T-helper 22 cell (primary cell): ENCODE results near the gene DNAJB8.

Experiments
- DNase-seq: peaks from one replicate; pipeline ENCODE4 v3.0.0-alpha.2; 2020; ENCODE audit warnings: low read depth

The DNAJB8 gene

DNA sequence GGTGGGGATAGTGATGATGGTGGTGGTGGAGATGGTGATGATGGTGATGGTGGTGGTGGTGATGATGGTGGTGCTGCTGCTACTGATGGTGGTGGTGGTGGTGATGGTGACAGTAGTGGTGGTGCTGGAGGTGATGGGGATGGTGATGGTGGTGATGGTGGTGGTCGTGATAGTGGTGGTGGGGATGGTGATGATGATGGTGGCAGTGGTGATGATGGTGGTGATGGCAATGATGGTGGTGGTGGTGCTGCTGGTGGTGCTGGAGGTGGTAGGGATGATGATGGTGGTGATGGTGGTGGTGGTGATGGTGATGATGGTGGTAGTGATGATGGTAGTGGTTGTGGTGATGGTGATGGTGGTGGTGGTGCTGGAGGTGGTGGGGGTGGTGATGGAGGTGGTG, 21.3 kb downstream of the DNAJB8 start:
- DNase-seq = no peak

DNA sequence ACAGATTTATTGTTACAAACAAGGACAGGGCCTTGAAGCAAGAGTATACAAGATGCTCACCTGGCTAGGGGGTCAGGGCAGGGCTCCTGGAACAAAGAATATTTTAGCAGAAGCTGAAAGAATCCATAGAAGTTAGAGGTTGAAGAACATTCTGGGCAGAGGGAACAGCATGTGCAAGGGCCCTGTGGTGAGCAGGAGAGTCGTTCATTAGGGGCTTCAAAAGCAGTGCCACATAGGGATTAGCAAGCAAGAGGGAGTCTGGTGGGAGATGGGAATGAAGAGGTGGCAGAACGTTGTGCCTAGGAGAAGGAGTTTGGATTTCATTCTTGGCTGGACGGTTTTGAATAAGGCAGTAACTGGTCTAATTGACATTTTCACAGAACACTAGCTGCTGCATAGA, 22.9 kb downstream of the DNAJB8 start:
- DNase-seq = no peak

DNA sequence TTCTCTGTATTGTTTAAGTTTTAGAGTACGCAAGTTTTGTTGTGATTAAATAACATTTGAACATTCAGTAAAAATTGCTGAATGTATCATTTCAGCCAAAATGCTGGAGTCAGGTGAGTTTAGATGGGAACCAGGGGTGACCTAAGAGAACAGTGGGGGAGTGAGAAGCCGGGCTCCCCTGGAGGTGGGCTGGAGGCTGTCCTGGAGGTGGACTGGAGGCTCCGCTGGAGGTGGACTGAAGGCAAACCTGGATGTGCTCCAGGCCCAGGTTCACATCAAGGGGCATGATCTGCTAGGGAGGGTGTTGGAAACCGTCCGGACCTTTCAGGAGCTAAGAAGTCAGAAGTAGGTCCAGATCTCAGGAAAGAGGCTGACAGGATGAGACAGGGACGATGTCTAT, 23.7 kb downstream of the DNAJB8 start:
- no peak for DNase-seq

DNA sequence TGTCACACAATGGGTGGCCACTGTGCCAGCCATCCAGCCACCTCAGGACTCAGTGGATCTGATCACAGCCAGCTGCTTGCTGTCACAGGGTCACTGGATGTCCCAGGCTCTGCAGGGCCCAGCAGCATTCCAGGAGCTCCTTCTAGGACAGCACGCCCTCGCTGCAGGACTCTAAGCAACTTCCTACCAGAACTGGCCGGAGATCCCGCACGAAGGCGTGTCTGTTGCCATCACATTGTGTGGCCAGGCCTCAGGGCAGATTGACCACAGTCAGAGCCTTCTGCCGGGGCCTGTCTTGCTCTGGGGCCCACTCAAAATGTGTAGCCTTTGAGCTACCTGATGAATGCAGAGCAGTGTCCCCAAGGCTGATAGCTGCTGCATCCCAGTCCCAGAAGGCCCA, 24.6 kb downstream of the DNAJB8 start:
- no peak for DNase-seq

DNA sequence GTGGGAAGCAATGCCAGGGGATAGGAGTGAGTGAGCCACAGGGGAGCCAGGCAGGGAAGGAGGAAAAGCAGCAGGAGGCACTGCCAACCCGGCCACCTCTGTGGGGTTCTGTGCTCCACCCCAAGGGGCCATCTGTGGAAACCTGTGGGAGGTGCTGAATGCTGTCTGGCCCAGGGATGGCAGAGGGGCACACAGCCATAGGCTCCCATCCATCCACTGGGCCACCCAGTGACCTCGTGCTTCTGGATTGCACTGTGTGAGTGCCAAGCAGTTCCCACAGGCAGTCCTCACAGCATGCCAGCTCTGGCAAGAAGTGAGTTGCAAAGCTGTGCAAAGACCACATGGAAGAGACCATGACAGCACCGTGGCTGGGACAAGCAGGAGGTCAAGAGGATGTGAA, 27.5 kb downstream of the DNAJB8 start:
- no peak for DNase-seq

DNA sequence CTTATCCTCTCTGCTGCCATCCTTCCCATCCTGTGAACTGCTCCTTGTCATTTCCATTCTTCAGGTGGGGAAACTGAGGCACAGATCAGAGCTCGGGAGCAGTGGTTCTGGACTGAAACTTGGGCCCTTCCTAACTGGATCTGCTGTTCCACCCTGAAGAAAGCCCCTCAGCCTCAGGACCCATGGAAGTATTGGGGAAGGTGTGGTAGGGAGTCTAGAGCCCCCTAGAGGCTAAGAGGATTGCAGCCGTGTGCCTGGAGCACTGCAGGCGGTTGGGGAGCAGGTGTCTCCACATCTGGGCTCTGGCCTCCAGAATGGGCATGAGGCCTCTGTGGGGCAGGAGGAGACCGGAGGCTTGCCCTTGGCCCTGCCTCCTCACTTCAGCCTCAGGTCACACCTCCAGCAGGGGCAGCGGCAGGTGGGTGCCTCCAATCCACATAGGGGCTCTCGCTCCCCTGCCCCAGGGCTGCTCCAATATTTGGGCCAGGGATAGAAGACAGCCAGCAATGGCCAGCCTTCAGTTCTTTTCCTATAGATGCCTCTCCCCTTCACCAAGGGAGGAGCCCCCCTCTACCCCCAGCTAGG, 28.1 kb downstream of the DNAJB8 start:
- DNase-seq = no peak

DNA sequence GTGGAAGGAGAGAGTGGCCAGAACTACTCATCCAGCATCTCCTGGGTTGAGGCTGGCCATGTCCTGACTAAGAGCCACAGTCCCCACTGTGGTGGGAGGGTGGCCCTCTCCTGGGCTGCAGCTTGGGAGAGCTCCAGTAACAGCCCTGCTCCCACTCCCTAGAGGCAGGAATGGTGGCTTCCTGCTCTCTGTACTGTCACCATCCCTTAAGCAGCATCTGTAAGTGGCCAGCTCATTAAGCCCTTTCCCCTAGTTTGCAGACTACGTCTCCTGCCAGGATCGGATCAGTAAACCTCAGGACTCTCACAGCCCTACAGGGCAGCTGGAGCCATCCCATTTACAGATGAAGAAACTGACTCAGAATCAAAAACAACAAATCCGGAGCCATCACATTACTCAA, 30.5 kb downstream of the DNAJB8 start:
- no peak for DNase-seq

DNA sequence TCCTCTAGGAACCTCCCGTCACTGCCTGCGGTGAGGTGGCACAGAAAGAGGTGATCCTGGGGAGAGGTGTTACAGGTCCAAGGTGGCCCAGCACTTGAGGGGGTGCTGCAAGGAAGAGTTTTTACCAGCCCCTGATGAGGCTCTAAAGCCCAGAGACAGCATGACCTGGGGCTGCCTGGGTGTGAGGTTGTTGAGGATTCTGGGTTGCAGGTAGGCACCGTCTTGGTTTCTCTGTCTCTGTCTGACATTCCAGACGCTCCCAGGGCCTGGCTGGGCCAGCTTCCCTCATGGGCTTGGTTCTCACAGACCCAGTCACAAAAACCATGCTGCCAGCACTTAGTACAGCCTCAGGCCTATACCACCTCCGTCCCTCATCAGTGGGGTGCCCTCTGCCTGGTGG, 31.1 kb downstream of the DNAJB8 start:
- no peak for DNase-seq

DNA sequence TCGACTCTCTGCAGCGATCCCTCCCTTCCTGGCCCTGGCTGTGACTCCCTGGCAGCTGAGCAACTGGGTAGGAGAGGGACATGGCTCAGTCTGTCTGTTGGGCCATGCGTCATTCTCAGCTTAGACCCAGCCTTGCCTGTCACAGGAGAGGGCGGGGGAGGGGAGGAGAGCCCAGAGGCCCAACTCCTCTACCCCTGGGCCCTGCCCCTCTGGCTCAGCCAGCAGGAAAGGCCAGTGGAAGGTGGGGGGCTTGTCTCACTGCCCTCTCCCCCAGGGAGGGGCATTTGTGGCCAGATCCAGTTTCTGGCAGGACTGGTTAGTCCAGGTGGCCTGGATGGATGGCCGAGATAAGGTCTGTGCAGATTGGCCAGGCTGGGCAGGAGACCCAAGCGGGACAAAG, 31.6 kb downstream of the DNAJB8 start:
- no peak for DNase-seq

DNA sequence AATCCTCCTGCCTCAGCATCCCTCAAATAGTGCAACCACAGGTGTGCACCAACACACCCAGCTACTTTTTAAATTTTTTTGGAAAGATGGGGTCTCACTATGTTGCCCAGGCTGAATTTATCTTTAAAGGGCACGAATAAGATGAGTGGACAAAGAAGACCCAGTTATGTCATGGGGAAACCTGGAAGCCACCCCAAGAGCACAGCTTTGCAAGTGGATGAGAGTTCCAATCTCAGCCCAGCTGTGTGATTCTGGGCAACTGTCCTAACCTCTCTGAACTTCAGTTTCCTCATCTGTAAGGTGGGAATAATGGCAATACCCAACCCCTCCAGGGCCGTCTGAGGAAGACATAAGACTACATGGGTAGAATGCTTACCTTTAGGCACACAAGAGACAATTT, 32.2 kb downstream of the DNAJB8 start:
- no peak for DNase-seq

DNA sequence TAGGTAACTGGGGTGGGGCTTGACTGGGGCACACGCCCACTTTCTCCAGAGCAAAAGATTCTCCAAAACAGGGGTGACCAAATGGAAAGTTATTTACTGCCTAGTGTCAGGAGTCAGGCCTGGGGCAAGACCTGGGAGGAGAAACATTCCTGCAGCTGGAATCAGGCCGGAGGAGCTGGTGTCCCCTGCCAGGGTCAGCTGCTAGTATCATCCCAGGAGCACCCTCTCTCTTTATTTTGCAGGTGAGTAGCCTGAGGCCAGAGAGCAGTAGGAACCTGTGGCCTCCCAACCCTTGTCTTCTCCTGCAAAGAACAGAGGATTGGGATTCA, 32.9 kb downstream of the DNAJB8 start:
- no peak for DNase-seq

DNA sequence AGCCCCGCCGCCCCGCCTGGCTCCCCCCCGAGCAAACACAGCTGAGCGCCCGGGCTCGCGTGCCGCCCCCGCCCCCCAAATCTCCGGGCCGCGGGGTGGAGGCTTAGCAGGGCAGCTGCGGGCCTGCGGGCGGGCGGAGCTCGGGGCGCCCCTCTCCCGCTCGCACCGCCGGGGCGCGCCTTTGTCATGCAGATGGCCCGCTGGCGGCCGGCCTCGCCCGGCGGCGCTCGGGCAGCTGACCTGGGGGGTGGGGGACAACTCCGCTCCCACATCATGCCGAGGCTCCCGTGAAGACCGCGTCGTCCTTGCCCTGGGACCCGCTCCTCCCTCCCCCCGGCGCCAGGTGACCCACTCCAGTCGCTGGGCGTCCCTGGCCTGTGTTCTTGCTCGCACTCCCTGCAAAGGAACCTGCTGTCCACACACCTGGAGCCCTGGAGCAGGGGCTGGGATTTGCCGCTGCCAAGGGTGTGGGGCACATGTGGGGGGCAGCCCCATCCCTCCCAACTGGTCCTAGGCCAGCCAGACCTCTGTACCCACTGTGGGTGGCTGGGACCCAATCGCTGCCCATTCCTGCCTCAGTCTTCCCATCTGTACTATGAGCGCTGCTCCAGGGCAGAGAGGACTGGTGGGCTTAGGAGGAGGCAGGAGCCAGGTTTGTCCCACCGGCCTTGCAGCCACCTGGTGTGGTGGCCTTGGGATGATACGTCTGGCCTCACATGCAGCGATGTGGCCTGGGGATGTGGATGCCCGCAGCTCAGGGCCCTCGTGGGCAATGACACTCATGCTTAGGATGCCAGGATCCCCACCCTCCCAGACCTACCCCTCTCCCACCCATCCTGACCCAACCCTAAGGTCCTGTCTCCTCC, 33.5 kb downstream of the DNAJB8 start:
- no peak for DNase-seq

DNA sequence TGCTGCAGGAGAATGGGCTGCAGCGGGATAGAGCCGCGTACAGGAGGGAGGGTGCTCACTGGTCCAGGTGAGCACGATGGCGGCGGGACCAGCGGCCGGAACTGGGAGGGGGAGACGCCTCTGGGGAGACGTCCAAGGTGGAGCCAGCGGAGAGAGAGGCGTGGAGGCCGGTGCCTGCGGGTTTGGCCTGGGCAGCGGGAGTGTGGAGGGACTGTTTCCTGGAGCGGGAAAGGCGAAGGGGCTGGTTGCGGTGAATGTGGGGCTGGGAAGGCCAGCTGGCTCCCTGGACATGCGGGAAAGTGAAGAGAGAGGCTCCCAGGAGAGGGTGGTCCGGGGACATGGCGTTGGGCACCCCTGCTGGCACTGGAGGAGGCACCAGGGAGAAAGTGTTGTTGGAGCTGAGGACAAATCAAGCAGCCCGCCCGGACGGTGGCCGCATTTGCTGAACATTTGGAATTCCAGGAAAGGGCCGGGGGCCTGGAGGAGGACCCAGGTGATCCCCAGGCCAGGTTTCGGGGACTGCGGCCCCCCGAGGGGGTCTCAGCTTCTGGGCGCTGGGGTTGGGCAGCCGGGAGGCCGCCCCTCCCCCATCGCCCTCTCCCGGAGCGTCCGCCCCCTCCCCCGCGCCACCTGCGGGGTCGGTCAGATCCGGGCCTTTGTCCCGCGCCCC, 34.3 kb downstream of the DNAJB8 start:
- no peak for DNase-seq

DNA sequence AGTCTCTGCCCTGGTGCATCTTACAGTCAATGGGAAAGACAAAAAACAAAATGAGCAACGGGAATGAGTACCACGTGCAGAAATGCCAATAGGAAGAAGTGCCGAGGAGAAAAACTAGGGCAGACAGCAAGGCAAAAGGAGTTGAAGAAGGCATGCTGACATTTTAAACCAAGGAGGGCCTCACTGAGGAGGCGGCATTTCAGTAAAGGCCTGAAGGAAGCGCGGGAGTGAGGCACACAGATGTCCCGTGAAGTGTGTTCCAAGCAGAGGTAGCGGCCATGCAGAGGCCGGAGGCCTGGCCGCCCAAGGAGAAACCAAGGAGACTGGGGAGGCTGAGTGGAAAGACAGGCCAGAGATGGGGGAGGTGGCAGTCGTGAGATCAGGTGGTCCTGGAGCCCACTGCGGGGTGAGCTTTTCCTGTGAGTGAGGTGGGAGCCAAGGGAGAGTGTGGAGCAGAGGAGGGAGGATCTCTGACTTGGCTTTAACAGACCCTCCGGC, 34.8 kb downstream of the DNAJB8 start:
- DNase-seq = no peak

DNA sequence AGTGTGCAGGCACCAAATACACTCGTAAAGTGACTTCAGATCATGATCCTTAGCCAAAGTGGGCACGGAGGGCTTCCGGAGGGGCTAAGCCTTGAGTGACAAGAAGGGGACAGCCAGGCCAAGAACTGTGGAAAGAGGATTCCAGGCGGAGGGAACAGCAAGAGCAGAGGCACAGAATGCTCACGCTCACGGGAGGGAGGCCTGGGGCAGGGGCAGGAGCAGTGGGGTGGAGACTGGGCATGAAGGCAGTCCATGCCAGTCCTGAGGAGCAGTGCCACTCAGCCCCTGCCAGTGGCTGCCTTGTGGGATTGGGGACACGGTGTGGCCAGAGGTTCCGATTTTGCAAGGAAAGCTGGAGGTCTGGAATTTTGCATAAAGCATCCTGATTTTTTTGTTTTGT, 36.0 kb downstream of the DNAJB8 start:
- DNase-seq = no peak

DNA sequence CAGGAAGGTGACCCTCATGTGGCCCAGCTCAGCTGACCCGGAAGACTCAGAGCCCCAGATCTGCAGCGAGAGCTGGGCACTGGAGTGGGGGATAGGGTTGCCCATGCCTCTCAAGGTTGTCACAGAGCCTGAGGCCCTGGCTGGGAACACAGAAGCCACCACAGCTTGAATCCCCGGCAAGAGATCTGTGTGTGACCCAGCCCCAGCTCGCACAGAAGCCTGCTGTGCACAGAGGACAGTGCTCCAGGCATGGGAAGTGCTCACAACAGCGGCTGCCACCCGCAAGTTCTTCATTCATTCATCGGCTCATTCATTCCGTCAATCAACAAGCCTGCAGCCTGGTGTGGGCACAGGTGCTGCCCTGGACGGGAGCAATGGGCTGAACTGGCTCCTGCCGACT, 36.4 kb downstream of the DNAJB8 start:
- no peak for DNase-seq

DNA sequence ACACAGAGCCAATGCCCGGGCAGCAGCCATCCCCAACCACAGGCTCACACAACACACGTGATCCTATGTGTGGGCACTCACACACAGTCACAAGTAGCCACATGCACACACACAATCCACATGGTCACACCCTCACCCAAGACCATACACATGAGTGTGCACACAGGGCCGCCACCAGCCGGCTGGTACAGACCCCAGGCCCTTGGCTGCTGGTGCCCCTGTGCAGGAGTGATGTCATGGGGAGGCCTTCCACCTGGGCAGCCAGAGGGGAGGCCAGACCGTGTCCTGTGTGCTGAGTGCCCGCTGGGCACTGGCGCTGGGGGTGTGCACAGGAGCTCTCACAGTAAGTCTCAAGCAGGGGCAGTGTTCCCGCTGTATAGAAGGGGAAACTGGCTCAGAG, 36.9 kb downstream of the DNAJB8 start:
- no peak for DNase-seq

DNA sequence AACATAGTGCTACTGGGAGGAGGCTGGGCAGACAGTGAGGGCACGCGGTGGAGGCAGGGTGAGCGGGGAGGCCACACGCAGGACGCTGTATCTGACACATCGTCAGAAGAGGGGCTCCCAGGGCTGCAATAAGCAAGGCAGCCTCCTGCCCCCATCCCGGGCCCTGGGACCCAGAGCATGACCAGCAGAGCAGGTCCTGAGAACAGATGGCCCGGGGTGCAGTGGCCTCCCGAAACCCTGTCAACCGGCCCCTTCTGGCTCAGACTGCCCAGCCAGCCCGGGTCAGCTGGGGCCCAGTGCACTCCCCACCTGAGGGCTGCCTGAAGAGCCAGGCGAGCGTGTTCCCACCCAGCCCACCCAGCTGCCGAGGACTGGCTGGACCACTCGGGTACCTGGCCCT, 37.4 kb downstream of the DNAJB8 start:
- DNase-seq = no peak

DNA sequence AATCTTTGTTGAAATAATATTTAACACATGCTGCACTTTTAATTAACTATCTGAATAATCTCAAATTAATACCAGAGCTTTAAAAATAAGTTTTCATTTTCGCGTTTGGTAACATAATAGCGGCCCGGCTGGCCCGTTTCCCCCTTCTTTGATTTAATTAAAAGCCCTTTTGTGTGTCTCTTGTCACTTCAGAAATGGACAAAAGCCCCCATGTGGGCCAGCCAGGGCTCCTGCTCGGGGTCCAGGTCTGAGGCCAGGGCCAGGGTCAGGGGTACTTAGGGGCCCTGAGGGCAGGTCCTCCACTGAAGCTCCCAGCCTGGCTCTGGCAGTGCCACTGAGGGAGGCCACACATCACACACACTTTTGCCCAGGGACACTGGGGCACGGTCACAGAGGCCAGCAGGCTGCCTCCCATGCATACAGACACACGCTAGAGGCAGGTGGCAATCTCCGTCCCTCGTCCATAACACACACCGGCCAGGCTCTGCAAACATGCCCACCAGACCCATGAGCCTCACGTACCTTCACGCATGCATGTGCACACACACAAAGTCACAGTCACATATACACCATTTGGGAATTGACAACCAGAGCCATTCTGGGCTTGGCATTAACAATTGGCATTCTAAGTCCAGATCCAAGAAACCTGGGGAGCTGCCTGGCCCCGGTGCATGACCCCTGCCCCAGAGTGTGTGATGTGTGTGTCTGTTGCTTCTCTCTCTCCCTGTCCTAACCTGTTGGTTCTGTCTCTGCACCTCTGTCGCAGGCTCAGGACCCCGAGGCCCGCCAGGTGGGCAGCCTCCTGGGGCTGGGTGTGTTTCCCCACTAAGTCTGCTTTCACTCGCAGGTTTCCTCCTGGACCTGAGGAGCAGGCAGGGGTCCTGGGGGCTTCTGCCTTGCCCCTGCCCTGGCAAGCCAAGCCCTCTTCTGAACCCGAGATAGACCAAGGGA, 38.5 kb downstream of the DNAJB8 start:
- DNase-seq = no peak

DNA sequence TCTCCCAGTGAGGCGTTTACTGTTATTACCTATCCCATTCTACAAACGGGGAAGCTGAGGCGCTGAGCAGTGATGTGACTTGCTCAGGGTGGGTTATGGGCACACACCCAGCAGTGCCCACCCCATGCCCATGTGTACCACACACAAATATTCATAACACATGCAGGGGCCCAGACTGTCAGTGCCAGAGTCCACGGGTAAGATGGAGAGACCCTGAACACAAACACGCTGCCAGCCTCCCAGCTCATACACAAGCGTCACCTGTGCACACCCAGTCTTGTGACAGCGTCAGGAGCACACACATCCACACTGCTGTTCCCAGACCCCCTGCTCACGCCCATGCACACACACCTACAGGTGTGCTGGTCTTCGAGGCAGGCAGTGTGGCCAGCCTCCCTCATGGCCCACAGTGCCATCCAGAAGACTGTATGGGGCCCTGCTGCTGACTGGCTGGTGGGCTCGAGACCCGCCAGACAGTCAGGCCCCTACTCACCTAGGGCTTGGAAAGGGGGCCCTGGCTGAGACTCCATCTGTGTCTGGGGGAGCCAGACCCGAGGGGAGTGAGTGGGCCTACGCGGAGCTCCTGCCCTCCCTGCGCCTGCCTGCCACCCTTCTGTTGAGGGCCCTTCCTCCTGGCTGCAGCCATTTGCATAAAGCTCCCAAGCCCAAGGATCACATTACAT, 39.4 kb downstream of the DNAJB8 start:
- DNase-seq = no peak

DNA sequence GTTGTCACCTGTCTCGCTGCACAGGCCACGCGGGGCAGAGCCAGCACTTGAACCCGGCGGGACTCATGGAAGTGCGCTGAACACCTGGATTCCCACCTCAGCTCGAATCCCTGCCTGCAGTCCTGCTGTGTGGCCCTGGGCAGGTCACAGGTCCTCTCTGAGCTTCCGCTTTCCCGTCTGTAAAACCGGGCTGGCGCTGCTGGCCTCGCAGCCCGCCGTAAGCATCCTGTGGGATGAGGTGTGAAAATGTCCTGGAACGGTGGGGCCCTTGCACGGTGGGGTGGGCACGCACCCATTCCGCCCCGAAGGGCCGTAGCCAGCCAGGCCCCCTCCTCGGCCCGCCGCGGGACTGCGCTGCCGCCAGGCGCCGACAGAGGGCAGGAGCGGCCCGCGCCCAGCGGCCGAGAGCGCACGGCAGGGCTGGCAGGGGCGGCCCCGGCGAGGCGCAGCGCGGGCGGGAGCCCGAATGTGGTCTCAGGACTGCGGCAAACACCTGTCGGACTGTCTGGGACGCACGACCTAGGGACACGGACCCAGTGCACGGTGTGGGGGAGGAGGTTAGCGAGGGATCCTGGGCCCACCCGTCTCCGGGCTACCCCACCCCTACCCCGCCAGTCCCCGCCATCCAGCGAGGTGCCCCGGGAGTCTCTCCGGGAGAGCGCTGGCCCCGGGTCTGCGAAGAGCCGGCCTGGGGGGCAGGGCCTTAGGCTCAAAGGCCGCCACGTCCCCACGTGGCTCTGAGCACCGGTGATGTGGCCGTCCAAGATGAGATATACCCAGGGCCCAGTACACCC, 40.4 kb downstream of the DNAJB8 start:
- DNase-seq = no peak
